Keratinocyte (primary cell): ENCODE data around the gene SHROOM3. TPM values are rescaled to one million over a fixed set of nuclear protein-coding genes. Genes with fewer than 3 reads are reported as not detected.
"Not testable (repeated sequence)": the region's sequence is repeated elsewhere in the genome, so short reads cannot be mapped to it uniquely, and the experiment has no call there.

Source experiments
- DNase-seq: peaks from one replicate; pipeline ENCODE4 v3.0.0-alpha.2; 2011; ENCODE audit warnings: low read depth, missing footprints, low spot score
- FAIRE-seq: peaks from 2 replicates; lab custom pipeline; 2011; peaks lifted over from hg19 to GRCh38; lab: Jason Lieb, UNC
- H2AFZ ChIP-seq: 2 replicates; pipeline ENCODE4 v1.6.0; 2012; ENCODE audit warnings: low read length, control low read depth, inconsistent platforms; ENCODE audit not compliant: control insufficient read depth
- H3K27ac ChIP-seq: 2 replicates; pipeline ENCODE4 v1.5.1; 2011; ENCODE audit warnings: low read length; ENCODE audit not compliant: control insufficient read depth, insufficient read depth
- H3K27me3 ChIP-seq: 3 replicates; pipeline ENCODE4 v1.6.0; 2011; ENCODE audit warnings: low read length; ENCODE audit not compliant: control insufficient read depth, insufficient read depth; ENCODE audit errors: extremely low read depth
- H3K36me3 ChIP-seq, 2 experiments: 2 replicates in 1 of 2; 3 replicates in 1 of 2; pipeline ENCODE4 v1.5.1; 2011; ENCODE audit warnings: low read length in 2 of 2, mild to moderate bottlenecking in 1 of 2; ENCODE audit not compliant: control insufficient read depth in 2 of 2, insufficient read depth in 2 of 2; ENCODE audit errors: extremely low read depth in 1 of 2
- H3K4me1 ChIP-seq: 3 replicates; pipeline ENCODE4 v1.5.1; 2011; ENCODE audit warnings: low read length; ENCODE audit not compliant: control insufficient read depth, insufficient read depth; ENCODE audit errors: extremely low read depth
- H3K4me2 ChIP-seq: 3 replicates; pipeline ENCODE4 v1.6.0; 2011; ENCODE audit warnings: low read depth, low read length; ENCODE audit not compliant: control insufficient read depth, insufficient read depth; ENCODE audit errors: extremely low read depth
- H3K4me3 ChIP-seq, 3 experiments: fragments of 200-600 bp in 1 of 3; sonication (generic) in 1 of 3; 2 replicates in 2 of 3; 3 replicates in 1 of 3; pipeline ENCODE4 v1.5.1; 2011 to 2016; ENCODE audit warnings: low read length in 3 of 3, mild to moderate bottlenecking in 3 of 3, control low read depth in 2 of 3, inconsistent platforms in 1 of 3, low read depth in 1 of 3, mixed read lengths in 1 of 3, mixed run types in 1 of 3, moderate library complexity in 1 of 3; ENCODE audit not compliant: control insufficient read depth in 2 of 3, insufficient read depth in 2 of 3; ENCODE audit errors: extremely low read depth in 1 of 3
- H3K79me2 ChIP-seq: 2 replicates; pipeline ENCODE4 v1.6.0; 2012; ENCODE audit warnings: low read length; ENCODE audit not compliant: control insufficient read depth, insufficient read depth
- H3K9ac ChIP-seq: 3 replicates; pipeline ENCODE4 v1.6.0; 2011; ENCODE audit warnings: low read length; ENCODE audit not compliant: control insufficient read depth, insufficient read depth; ENCODE audit errors: extremely low read depth
- H3K9me1 ChIP-seq: 3 replicates; pipeline ENCODE4 v1.6.0; 2011; ENCODE audit warnings: low read length; ENCODE audit not compliant: control insufficient read depth, insufficient read depth; ENCODE audit errors: extremely low read depth
- H3K9me3 ChIP-seq: 2 replicates; pipeline ENCODE4 v1.5.1; 2012; ENCODE audit warnings: low read depth, low read length; ENCODE audit not compliant: control insufficient read depth
- H4K20me1 ChIP-seq: 3 replicates; pipeline ENCODE4 v1.6.0; 2011; ENCODE audit warnings: low read length; ENCODE audit not compliant: control insufficient read depth, insufficient read depth; ENCODE audit errors: extremely low read depth
- EZH2 ChIP-seq: IDR thresholded peaks from one replicate; pipeline ENCODE4 v1.6.1; 2012; ENCODE audit warnings: inconsistent platforms, mild to moderate bottlenecking, low read length, moderate library complexity
- dilution Hi-C: fragments of 300-500 bp; cut with MboI; formaldehyde crosslinking; loops from one replicate; pipeline ENCODE4 v1.7.0; 2020; ENCODE audit warnings: low sequenced_read_pairs; ENCODE audit not compliant: extremely low pct_ligation_motif_present
- polyA plus RNA-seq, 5 experiments: library from polyadenylated mRNA; depleted of rRNA in 3 of 5; stranded (reverse) in 3 of 5; stranded (forward) in 1 of 5; unstranded in 1 of 5; fragments of >200 nt; gene quantifications; 1 replicate in 1 of 5; 2 replicates in 3 of 5; 3 replicates in 1 of 5; pipeline versions ENCODE4 v1.2.1 to v1.2.3, GENCODE V29; 2011 to 2012; ENCODE audit warnings: missing spikeins in 2 of 5, low read depth in 1 of 5, low replicate concordance in 1 of 5
- TF ChIP-seq, protein P1 (sequence below), 3 experiments: IDR thresholded peaks in 1 of 3; conservative IDR thresholded peaks in 1 of 3; optimal IDR thresholded peaks in 1 of 3; 2 replicates in 2 of 3; 3 replicates in 1 of 3; pipeline versions ENCODE3 to v1.5.1; 2011; ENCODE audit warnings: low read length in 3 of 3, mild to moderate bottlenecking in 3 of 3, moderate library complexity in 2 of 3, control low read depth in 1 of 3, inconsistent platforms in 1 of 3; ENCODE audit not compliant: insufficient read depth in 2 of 3; ENCODE audit errors: extremely low read depth in 1 of 3

SHROOM3 gene
- polyA plus RNA-seq, 1 donor (not counting 4 experiments of a cell fraction or from before 2014, with no cell fraction given): 4.9 TPM

DNA sequence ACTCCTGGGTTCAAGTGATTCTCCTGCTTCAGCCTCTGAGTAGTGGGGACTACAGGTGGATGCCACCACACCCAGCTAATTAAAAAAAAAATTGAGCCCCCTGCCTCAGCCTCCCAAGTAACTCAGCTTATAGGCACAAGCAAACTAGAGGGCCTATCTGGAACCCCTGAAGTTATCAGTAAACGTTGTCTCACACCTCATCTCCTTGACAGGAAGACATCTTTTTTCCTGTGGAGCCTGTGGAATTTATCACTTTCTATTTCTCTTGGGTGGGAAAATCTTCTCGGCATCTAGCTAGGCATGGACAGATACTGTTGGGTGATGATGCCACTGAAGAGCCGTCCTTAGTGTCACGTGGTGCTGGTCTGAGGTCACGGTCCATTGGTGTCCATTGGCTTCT is 291.6 kb downstream of the SHROOM3 start:
- H2AFZ ChIP-seq: no peak overlapping the region
- no peaks in the 10 kb centered on the region for H3K9me3 ChIP-seq
- H3K36me3 ChIP-seq: peaks cover 2 to 4% of the 10 kb centered on the region in 2 experiments
- H3K4me1 ChIP-seq: peaks cover 30% of the 10 kb centered on the region
- no peak overlapping the region for H3K9ac ChIP-seq
- DNase-seq (no peak), FAIRE-seq (no peak)
- H3K4me3 ChIP-seq: no peak overlapping the region
- H3K9me1 ChIP-seq: no peaks in the 10 kb centered on the region
- no peak overlapping the region for H3K4me2 ChIP-seq
- H3K27me3 ChIP-seq: no peaks in the 10 kb centered on the region
- no peaks in the 10 kb centered on the region for H4K20me1 ChIP-seq
- TF ChIP-seq, protein P1, sequence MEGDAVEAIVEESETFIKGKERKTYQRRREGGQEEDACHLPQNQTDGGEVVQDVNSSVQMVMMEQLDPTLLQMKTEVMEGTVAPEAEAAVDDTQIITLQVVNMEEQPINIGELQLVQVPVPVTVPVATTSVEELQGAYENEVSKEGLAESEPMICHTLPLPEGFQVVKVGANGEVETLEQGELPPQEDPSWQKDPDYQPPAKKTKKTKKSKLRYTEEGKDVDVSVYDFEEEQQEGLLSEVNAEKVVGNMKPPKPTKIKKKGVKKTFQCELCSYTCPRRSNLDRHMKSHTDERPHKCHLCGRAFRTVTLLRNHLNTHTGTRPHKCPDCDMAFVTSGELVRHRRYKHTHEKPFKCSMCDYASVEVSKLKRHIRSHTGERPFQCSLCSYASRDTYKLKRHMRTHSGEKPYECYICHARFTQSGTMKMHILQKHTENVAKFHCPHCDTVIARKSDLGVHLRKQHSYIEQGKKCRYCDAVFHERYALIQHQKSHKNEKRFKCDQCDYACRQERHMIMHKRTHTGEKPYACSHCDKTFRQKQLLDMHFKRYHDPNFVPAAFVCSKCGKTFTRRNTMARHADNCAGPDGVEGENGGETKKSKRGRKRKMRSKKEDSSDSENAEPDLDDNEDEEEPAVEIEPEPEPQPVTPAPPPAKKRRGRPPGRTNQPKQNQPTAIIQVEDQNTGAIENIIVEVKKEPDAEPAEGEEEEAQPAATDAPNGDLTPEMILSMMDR (optimal IDR thresholded peaks at IDR 0.05 in 1 of 3, IDR thresholded peaks at IDR 0.05 in 1 of 3, conservative IDR thresholded peaks at IDR 0.05 in 1 of 3; ENCODE audit: extremely low read depth in 1 of 3, insufficient read depth in 2 of 3, low read length in 3 of 3): no peak
- TF ChIP-seq EZH2: no peak
- dilution Hi-C loops: no loop called here
- no peak overlapping the region for H3K27ac ChIP-seq
- H3K79me2 ChIP-seq: peaks cover 8% of the 10 kb centered on the region

DNA sequence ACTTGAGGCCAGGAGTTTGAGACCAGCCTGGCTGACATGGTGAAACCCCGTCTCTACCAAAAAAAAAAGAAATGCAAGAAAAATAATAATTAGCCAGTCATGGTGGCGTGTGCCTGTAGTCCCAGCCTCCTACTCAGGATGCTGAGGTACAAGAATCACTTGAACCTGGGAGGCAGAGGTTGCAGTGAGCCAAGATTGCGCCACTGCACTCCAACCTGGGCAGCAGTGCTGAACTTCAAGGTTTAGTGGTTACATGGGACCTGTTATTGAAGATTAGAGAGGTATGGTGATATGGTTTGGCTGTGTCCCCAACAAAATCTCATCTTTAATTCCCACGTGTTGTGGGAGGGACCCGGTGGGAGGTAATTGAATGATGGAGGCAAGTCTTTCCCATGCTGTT is 292.9 kb downstream of the SHROOM3 start:
- H3K27ac ChIP-seq, H3K9me3 ChIP-seq, H4K20me1 ChIP-seq, H3K36me3 ChIP-seq, H3K9me1 ChIP-seq, H2AFZ ChIP-seq, FAIRE-seq, dilution Hi-C loops, H3K79me2 ChIP-seq, H3K4me2 ChIP-seq, H3K4me3 ChIP-seq, H3K9ac ChIP-seq, DNase-seq, H3K27me3 ChIP-seq: not testable (repeated sequence)
- H3K4me1 ChIP-seq: peaks cover 29% of the 10 kb centered on the region

DNA sequence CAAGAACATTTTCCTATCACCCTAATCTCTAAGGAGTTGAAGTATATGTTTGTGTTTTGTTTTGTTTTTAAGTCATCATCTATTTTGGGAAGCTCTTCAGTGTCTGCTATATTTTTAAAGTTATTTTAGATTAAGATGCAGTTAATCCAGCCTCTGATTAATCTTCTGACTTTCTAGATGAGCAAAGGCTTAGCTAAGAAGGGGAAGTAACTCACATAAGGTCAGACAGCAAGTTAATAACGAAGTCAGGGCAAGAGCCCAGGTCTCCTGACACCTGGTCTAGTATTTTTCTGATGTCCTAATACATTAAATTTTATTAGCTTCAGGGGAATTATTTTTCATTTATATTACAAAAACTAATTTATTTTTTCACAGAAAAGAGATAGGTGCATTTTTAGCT is 294.4 kb downstream of the SHROOM3 start:
- dilution Hi-C loops: no loop called here
- TF ChIP-seq, protein P1 (optimal IDR thresholded peaks at IDR 0.05 in 1 of 3, IDR thresholded peaks at IDR 0.05 in 1 of 3, conservative IDR thresholded peaks at IDR 0.05 in 1 of 3; ENCODE audit: extremely low read depth in 1 of 3, insufficient read depth in 2 of 3, low read length in 3 of 3): no peak
- TF ChIP-seq EZH2: no peak
- H3K27ac ChIP-seq: no peak overlapping the region

More for the DNA sequence above, 294.4 kb downstream of the SHROOM3 start:
- no peaks in the 10 kb centered on the region for H3K9me3 ChIP-seq
- H3K27me3 ChIP-seq: no peaks in the 10 kb centered on the region
- H3K4me2 ChIP-seq: no peak overlapping the region
- H3K79me2 ChIP-seq: peaks cover 7% of the 10 kb centered on the region
- H3K9ac ChIP-seq: no peak overlapping the region
- no peak overlapping the region for H2AFZ ChIP-seq
- H3K9me1 ChIP-seq: no peaks in the 10 kb centered on the region
- H4K20me1 ChIP-seq: no peaks in the 10 kb centered on the region
- peaks cover 2 to 7% of the 10 kb centered on the region in 2 experiments for H3K36me3 ChIP-seq
- peaks cover 14% of the 10 kb centered on the region for H3K4me1 ChIP-seq
- no peak for FAIRE-seq
- DNase-seq: no peak
- H3K4me3 ChIP-seq: no peak overlapping the region
